Naive thymus-derived CD4-positive, alpha-beta T cell (primary cell): ENCODE measurements around the gene FAM50A. TPM values are rescaled to one million over a fixed set of nuclear protein-coding genes. Genes with fewer than 3 reads are reported as not detected.

ENCODE experiments used
- ATAC-seq: fragments of 150-1000 bp; cut with Tn5 transposase; 2 replicates; pipeline ENCODE4 v1.10.0; 2021; ENCODE audit warnings: mild to moderate bottlenecking, moderate library complexity
- CTCF ChIA-PET: fragments of 350-600 bp; sonication (Branson Sonifier 250); formaldehyde crosslinking; loops from one replicate; lab custom pipeline; 2021; ENCODE audit warnings: antibody characterized with exemption; lab: Charles Lee
- POLR2A ChIA-PET: fragments of 350-600 bp; sonication (Branson Sonifier 250); formaldehyde crosslinking; loops from one replicate; lab custom pipeline; 2021; ENCODE audit warnings: antibody characterized with exemption, inconsistent platforms; lab: Charles Lee
- DNase-seq, 9 donors: peaks; one replicate each; pipeline versions ENCODE4 v3.0.0 to v3.0.0-alpha.2; 2020 to 2022; ENCODE audit warnings: mixed read lengths in 1 of 9
- H3K27ac ChIP-seq: one replicate; pipeline ENCODE4 v1.7.0; 2013; ENCODE audit warnings: mild to moderate bottlenecking, low read depth, low read length, moderate library complexity
- H3K27me3 ChIP-seq, 2 donors: one replicate each; pipeline ENCODE4 v1.7.0; 2013; ENCODE audit warnings: low read length in 2 of 2, mild to moderate bottlenecking in 2 of 2, moderate library complexity in 2 of 2; ENCODE audit not compliant: control insufficient read depth in 2 of 2, insufficient read depth in 2 of 2
- H3K36me3 ChIP-seq, 3 experiments: 1 replicate in 2 of 3; 2 replicates in 1 of 3; pipeline ENCODE4 v1.7.0; 2013; ENCODE audit warnings: low read length in 3 of 3, mild to moderate bottlenecking in 3 of 3, moderate library complexity in 1 of 3; ENCODE audit not compliant: insufficient read depth in 3 of 3, control insufficient read depth in 2 of 3
- H3K4me1 ChIP-seq, 2 donors: one replicate each; pipeline ENCODE4 v1.7.0; 2013; ENCODE audit warnings: low read length in 2 of 2, mild to moderate bottlenecking in 2 of 2, moderate library complexity in 1 of 2; ENCODE audit not compliant: control insufficient read depth in 2 of 2, insufficient read depth in 2 of 2
- H3K4me3 ChIP-seq: 2 replicates; pipeline ENCODE4 v1.7.0; 2013; ENCODE audit warnings: mild to moderate bottlenecking, low read length
- H3K9me3 ChIP-seq, 3 experiments: 1 replicate in 2 of 3; 2 replicates in 1 of 3; pipeline ENCODE4 v1.7.0; 2013; ENCODE audit warnings: low read length in 3 of 3; ENCODE audit not compliant: control insufficient read depth in 2 of 3
- H3K27ac Mint-ChIP-seq, 9 donors: one replicate each; pipeline ENCODE4 v1.8.0; 2020 to 2022; ENCODE audit warnings: mixed read lengths in 9 of 9, mild to moderate bottlenecking in 8 of 9, moderate library complexity in 5 of 9, inconsistent platforms in 2 of 9
- H3K27me3 Mint-ChIP-seq, 5 donors: one replicate each; pipeline ENCODE4 v1.8.0; 2021 to 2022; ENCODE audit warnings: mixed read lengths in 5 of 5, mild to moderate bottlenecking in 1 of 5
- H3K36me3 Mint-ChIP-seq, 5 donors: one replicate each; pipeline ENCODE4 v1.8.0; 2020 to 2022; ENCODE audit warnings: mixed read lengths in 5 of 5, mild to moderate bottlenecking in 3 of 5, inconsistent platforms in 1 of 5
- H3K4me1 Mint-ChIP-seq, 7 donors: one replicate each; pipeline ENCODE4 v1.8.0; 2020 to 2022; ENCODE audit warnings: mixed read lengths in 7 of 7, mild to moderate bottlenecking in 3 of 7, inconsistent platforms in 1 of 7
- H3K4me3 Mint-ChIP-seq, 10 donors: one replicate each; pipeline ENCODE4 v1.8.0; 2020 to 2022; ENCODE audit warnings: mild to moderate bottlenecking in 10 of 10, mixed read lengths in 10 of 10, moderate library complexity in 6 of 10, inconsistent platforms in 2 of 10
- H3K9me3 Mint-ChIP-seq, 11 donors: one replicate each; pipeline ENCODE4 v1.8.0; 2020 to 2022; ENCODE audit warnings: mixed read lengths in 11 of 11, mild to moderate bottlenecking in 4 of 11, inconsistent platforms in 1 of 11, moderate library complexity in 1 of 11
- intact Hi-C, 2 donors: fragments of 100-400 bp; cut with micrococcal nuclease; formaldehyde crosslinking; loops; one replicate each; pipeline ENCODE4 v1.15.1; 2023
- polyA plus RNA-seq, 2 donors: library from polyadenylated mRNA; unstranded; fragments of 300-500 nt; fragmentation: Illumina TruSeq; gene quantifications; one replicate each; pipeline ENCODE4 v1.2.3, GENCODE V29; 2021
- total RNA-seq, 6 experiments: library from RNA in 5 of 6; stranded (reverse) in 5 of 6; gene quantifications; 1 replicate in 5 of 6; 2 replicates in 1 of 6; pipeline ENCODE4 v1.2.3 and lab custom pipeline; 2021 to 2026

FAM50A gene
- total and polyA plus RNA-seq, 7 experiments from 2014 or later, result 19.9 to 76.5 (median 48.8) TPM

DNA sequence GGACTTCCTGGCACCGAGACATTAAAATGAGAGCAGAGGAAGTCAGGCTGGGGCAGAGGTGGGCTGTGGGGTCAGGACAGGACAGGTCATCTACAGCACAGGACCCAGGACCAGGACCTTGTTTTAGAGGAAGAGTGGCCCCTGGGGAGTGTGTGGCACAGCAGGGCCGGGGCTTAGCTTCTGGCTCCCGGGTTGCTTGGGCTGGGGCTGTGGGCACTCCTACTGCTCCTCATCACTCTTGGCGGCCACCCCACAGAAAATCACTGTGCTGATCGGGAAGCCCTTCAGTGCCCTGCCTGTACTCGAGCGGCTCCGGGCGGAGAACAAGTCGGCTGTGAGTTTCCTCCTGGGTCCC lies 23.6 kb upstream of the FAM50A start:
- no peak overlapping the region for H3K4me3 Mint-ChIP-seq
- no peaks in the 10 kb centered on the region for H3K27me3 ChIP-seq

GRCh38 chrX:154426916-154427770 lies 16.8 kb upstream of the FAM50A start:
- ChIA-PET POLR2A (interaction anchor here (0.6 to 2.2 kb wide), 7 partner anchors 27 to 115 kb away, joined by 3 to 13 read pairs (median 6); partner anchors contain the start of genes RPL10 and SLC10A3), CTCF (interaction anchor here (0.6 to 0.7 kb wide), 2 partner anchors 54 to 57 kb away, joined by 3 read pairs; no protein-coding TSS in a partner anchor)
- H3K36me3 Mint-ChIP-seq, result peaks cover 0 to 8% (median 0%) of the 10 kb centered on the region in 5 donors
- no peaks in the 10 kb centered on the region for H3K27me3 Mint-ChIP-seq
- H3K27ac Mint-ChIP-seq, result peak overlapping the region in 2 of 9 donors; percentile 72 to 80
- no peaks in the 10 kb centered on the region for H3K9me3 ChIP-seq
- intact Hi-C loops, result no loop called here
- peaks cover 0 to under 1% (median 0%) of the 10 kb centered on the region in 3 experiments for H3K36me3 ChIP-seq
- ATAC-seq (no peak), DNase-seq (no peak)
- H3K9me3 Mint-ChIP-seq, result no peaks in the 10 kb centered on the region
- peak overlapping the region in 4 of 10 donors; percentile 34 to 84 (median 80) for H3K4me3 Mint-ChIP-seq
- peak overlapping the region; percentile 81 for H3K27ac ChIP-seq
- H3K4me1 Mint-ChIP-seq, result peaks cover 7 to 40% (median 25%) of the 10 kb centered on the region in 7 donors
- no peaks in the 10 kb centered on the region for H3K27me3 ChIP-seq
- no peak overlapping the region for H3K4me3 ChIP-seq
- H3K4me1 ChIP-seq, result peaks cover 0 to 4% of the 10 kb centered on the region in 2 donors

More for the DNA sequence above, 23.6 kb upstream of the FAM50A start:
- no peak overlapping the region for H3K27ac ChIP-seq
- peaks cover 0 to 12% (median 4%) of the 10 kb centered on the region in 7 donors for H3K4me1 Mint-ChIP-seq
- DNase-seq (no peak), ATAC-seq (no peak)
- CTCF ChIA-PET, result no interaction called here
- intact Hi-C loops, result no loop called here
- no peaks in the 10 kb centered on the region for H3K27me3 Mint-ChIP-seq
- no peaks in the 10 kb centered on the region for H3K9me3 Mint-ChIP-seq
- H3K27ac Mint-ChIP-seq, result no peak overlapping the region
- H3K4me3 ChIP-seq, result no peak overlapping the region
- no peaks in the 10 kb centered on the region for H3K4me1 ChIP-seq
- H3K9me3 ChIP-seq, result no peaks in the 10 kb centered on the region
- no peaks in the 10 kb centered on the region for H3K36me3 ChIP-seq
- peaks cover 0 to 7% (median 1%) of the 10 kb centered on the region in 5 donors for H3K36me3 Mint-ChIP-seq
- POLR2A ChIA-PET, result interaction anchor here (0.5 to 2.1 kb wide), 3 partner anchors 9 to 45 kb away, joined by 3 to 7 read pairs (median 5); no protein-coding TSS in a partner anchor

GRCh38 chrX:154428176-154429171 lies 15.5 kb upstream of the FAM50A start, which contains the start of gene ATP6AP1:
ATP6AP1 (plus strand) TSS chrX:154428677; CDS start chrX:154428693, 16 bp downstream.
- H3K27ac Mint-ChIP-seq, result peak within 1 kb of the TSS; percentile 76 to 91 (median 82)
- Histone ChIP-seq H3K36me3 (peaks cover 0 to 13% (median 0%) of the 10 kb centered on the region in 3 experiments), H3K4me3 (peak within 1 kb of the TSS; percentile 55), H3K27ac (peak within 1 kb of the TSS; percentile 81), H3K4me1 (peaks cover 0 to 4% of the 10 kb centered on the region in 2 donors), H3K27me3 (no peaks in the 10 kb centered on the region), H3K9me3 (no peaks in the 10 kb centered on the region)
- intact Hi-C loops, result loop anchor here (1.0 kb wide), 3 partner anchors 8 to 57 kb away; no protein-coding TSS in a partner anchor
- ChIA-PET CTCF (interaction anchor here (0.7 to 1.6 kb wide), 2 partner anchors 55 to 418 kb away, joined by 3 to 5 read pairs; no protein-coding TSS in a partner anchor), POLR2A (interaction anchor here (0.6 to 3.0 kb wide), 17 partner anchors 8 to 459 kb away, joined by 3 to 15 read pairs (median 3); partner anchors contain the start of genes FAM50A, SLC10A3 and TAFAZZIN)
- peak within 1 kb of the TSS; percentile 77 to 86 (median 82) for H3K4me3 Mint-ChIP-seq
- H3K9me3 Mint-ChIP-seq, result peaks cover 0 to under 1% (median 0%) of the 10 kb centered on the region in 11 donors
- ATAC-seq (peak; percentile 98), DNase-seq (peak; percentile 72 to 90 (median 85))
- peaks cover 0 to 8% (median 0%) of the 10 kb centered on the region in 5 donors for H3K36me3 Mint-ChIP-seq
- no peaks in the 10 kb centered on the region for H3K27me3 Mint-ChIP-seq
- peaks cover 7 to 39% (median 24%) of the 10 kb centered on the region in 7 donors for H3K4me1 Mint-ChIP-seq

DNA sequence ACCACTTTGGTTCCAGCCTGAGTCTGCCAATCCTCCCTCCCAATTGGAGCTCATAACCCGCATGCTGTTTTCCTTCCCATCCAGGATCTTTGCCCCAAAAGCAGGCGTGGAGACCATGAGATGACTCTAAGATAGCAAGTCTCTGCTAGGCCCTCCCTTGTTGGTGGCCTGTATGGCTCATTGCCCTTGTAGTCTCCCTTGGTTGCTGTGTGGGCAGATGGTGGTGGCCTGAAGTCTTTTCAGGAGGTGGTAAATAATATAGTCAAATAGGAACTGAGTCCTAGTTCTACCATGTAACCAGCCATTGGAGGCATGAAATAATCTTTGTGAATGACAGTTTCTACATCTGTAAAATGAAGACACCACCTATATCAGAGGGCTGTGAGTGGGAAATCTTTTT lies 14.2 kb upstream of the FAM50A start:
- Histone ChIP-seq H3K9me3 (no peaks in the 10 kb centered on the region), H3K36me3 (peaks cover 0 to 22% (median 0%) of the 10 kb centered on the region in 3 experiments), H3K4me1 (peaks cover 0 to 4% of the 10 kb centered on the region in 2 donors), H3K27ac (peak overlapping the region; percentile 81), H3K4me3 (no peak overlapping the region), H3K27me3 (no peaks in the 10 kb centered on the region)
- Mint-ChIP-seq H3K36me3 (peaks cover 0 to 8% (median 0%) of the 10 kb centered on the region in 5 donors), H3K27ac (peak overlapping the region; percentile 27 to 91 (median 67)), H3K9me3 (peaks cover 0 to 1% (median 0%) of the 10 kb centered on the region in 11 donors), H3K4me1 (peaks cover 7 to 31% (median 21%) of the 10 kb centered on the region in 7 donors), H3K4me3 (peak overlapping the region; percentile 77 to 86 (median 82)), H3K27me3 (no peaks in the 10 kb centered on the region)
- ChIA-PET CTCF (interaction anchor here (1.6 kb wide), 1 partner anchor 56 kb away, joined by 5 read pairs; no protein-coding TSS in a partner anchor), POLR2A (interaction anchor here (1.0 to 3.0 kb wide), 10 partner anchors 9 to 448 kb away, joined by 3 to 15 read pairs (median 4); partner anchors contain the start of genes SLC10A3 and TAFAZZIN)
- ATAC-seq, result no peak
- intact Hi-C loops, result no loop called here
- DNase-seq, result no peak

DNA sequence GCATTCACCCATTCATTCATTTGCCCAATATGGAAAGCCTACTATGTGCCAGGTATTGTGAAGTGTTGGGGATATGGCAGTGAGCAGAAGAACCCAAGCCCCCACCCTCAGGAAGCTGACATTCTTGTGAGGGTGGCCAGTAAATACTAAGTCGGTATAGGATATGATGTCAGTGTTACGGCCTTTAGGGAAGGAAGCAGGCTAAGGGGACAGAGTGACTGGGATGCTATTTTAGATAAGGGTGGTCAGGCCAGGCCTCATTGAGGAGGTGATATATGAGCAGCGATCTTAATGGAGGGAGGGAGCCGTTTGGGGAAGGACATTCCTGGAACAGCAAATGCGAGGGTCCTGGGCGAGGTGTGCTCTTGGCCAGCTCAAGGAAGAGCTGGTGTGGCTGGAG lies 13.5 kb upstream of the FAM50A start:
- H3K4me3 ChIP-seq, result no peak overlapping the region
- H3K36me3 Mint-ChIP-seq, result peaks cover 0 to 8% (median 0%) of the 10 kb centered on the region in 5 donors
- ATAC-seq (no peak), DNase-seq (no peak)
- peak overlapping the region in 4 of 10 donors; percentile 12 to 80 (median 40) for H3K4me3 Mint-ChIP-seq
- H3K36me3 ChIP-seq, result peaks cover 0 to 22% (median 0%) of the 10 kb centered on the region in 3 experiments
- CTCF ChIA-PET, result interaction anchor here (0.6 to 1.6 kb wide), 2 partner anchors 57 to 59 kb away, joined by 3 to 5 read pairs; no protein-coding TSS in a partner anchor
- peaks cover 7 to 31% (median 21%) of the 10 kb centered on the region in 7 donors for H3K4me1 Mint-ChIP-seq
- H3K9me3 ChIP-seq, result no peaks in the 10 kb centered on the region
- H3K27me3 ChIP-seq, result no peaks in the 10 kb centered on the region
- peaks cover 0 to 1% (median 0%) of the 10 kb centered on the region in 11 donors for H3K9me3 Mint-ChIP-seq
- intact Hi-C loops, result no loop called here
- peak overlapping the region in 6 of 9 donors; percentile 15 to 79 (median 52) for H3K27ac Mint-ChIP-seq
- no peaks in the 10 kb centered on the region for H3K27me3 Mint-ChIP-seq
- POLR2A ChIA-PET, result interaction anchor here (3.0 kb wide), 1 partner anchor 54 kb away, joined by 8 read pairs; no protein-coding TSS in a partner anchor
- no peak overlapping the region for H3K27ac ChIP-seq
- H3K4me1 ChIP-seq, result peaks cover 0 to 4% of the 10 kb centered on the region in 2 donors
